ENCODE measurements around the gene MAP3K1.
"Not testable (repeated sequence)": the region's sequence is repeated elsewhere in the genome, so short reads cannot be mapped to it uniquely, and the experiment has no call there.

MAP3K1 gene

GRCh38 chr5:56814963-56815657, at the start of gene MAP3K1:
Gene MAP3K1, plus strand, starts transcription at chr5:56815549. Its CDS starts 25 bp downstream, at chr5:56815574.
- DNase-seq = peak; percentile 78

- no peak for DNase-seq
Observed at GRCh38 chr5:56766926-56767325, 48.4 kb upstream of the MAP3K1 start.

GRCh38 chr5:56769875-56770604, 45.3 kb upstream of the MAP3K1 start:
- DNase-seq = no peak

GRCh38 chr5:56772767-56773166, 42.6 kb upstream of the MAP3K1 start:
- DNase-seq = no peak

GRCh38 chr5:56774957-56775356, 40.4 kb upstream of the MAP3K1 start:
- DNase-seq = no peak

- DNase-seq = not testable (repeated sequence)
Observed at GRCh38 chr5:56776212-56776846, 39.0 kb upstream of the MAP3K1 start.

- DNase-seq = no peak
Observed at GRCh38 chr5:56783261-56783660, 32.1 kb upstream of the MAP3K1 start.

- DNase-seq = no peak
Observed at GRCh38 chr5:56786346-56786745, 29.0 kb upstream of the MAP3K1 start.

GRCh38 chr5:56791396-56791795, 24.0 kb upstream of the MAP3K1 start:
- no peak for DNase-seq

GRCh38 chr5:56798521-56798920, 16.8 kb upstream of the MAP3K1 start:
- DNase-seq = no peak

GRCh38 chr5:56800186-56800585, 15.2 kb upstream of the MAP3K1 start:
- no peak for DNase-seq

GRCh38 chr5:56801256-56801655, 14.1 kb upstream of the MAP3K1 start:
- DNase-seq = no peak

GRCh38 chr5:56802205-56802604, 13.1 kb upstream of the MAP3K1 start:
- no peak for DNase-seq

- no peak for DNase-seq
Observed at GRCh38 chr5:56803025-56803424, 12.3 kb upstream of the MAP3K1 start.

- DNase-seq = no peak
Observed at GRCh38 chr5:56803894-56804293, 11.5 kb upstream of the MAP3K1 start.

GRCh38 chr5:56807679-56808078, 7.7 kb upstream of the MAP3K1 start:
- no peak for DNase-seq

- no peak for DNase-seq
Observed at GRCh38 chr5:56808211-56808610, 7.1 kb upstream of the MAP3K1 start.

GRCh38 chr5:56810826-56811225, 4.5 kb upstream of the MAP3K1 start:
- DNase-seq = no peak

GRCh38 chr5:56812110-56812509, 3.2 kb upstream of the MAP3K1 start:
- peak; percentile 15 for DNase-seq

- no peak for DNase-seq
Observed at GRCh38 chr5:56813302-56813701, 2.0 kb upstream of the MAP3K1 start.

- no peak for DNase-seq
Observed at GRCh38 chr5:56814361-56814962, 887 bp upstream of the MAP3K1 start.

- no peak for DNase-seq
Observed at GRCh38 chr5:56815658-56816545, 553 bp downstream of the MAP3K1 start.

Data from NCI-H510A (cell line).